22Rv1 (cell line): Measurements from ENCODE around the gene C14orf180.

Source experiments
- ZFX ChIP-seq: fragments of 450-650 bp; IDR thresholded peaks from 2 replicates; pipeline ENCODE4 v1.6.1; 2017; ENCODE audit warnings: antibody characterized with exemption, borderline replicate concordance
- TF ChIP-seq, protein P1 (sequence below): fragments of 450-650 bp; IDR thresholded peaks from 2 replicates; pipeline ENCODE4 v1.5.1; 2017; ENCODE audit warnings: mild to moderate bottlenecking

DNA sequence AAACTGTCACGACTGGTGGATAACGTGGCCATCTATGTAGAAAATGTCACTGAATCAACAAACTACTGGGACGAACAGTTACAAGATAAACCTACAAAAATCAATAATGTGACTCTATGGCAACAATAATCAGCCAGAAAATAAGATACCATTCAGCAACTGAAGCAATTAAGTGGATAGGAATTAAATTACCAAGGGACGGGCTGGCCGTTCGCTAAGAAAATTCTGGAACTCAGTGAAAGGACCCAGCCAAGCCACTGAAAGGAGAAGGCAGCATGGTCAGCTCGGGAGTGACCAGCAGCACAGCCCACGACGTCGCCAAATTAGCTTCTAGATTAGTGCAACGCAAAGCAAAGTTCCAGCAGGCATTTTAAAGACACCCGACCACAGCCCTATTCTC, 58.6 kb downstream of the C14orf180 start:
- TF ChIP-seq, protein P1, sequence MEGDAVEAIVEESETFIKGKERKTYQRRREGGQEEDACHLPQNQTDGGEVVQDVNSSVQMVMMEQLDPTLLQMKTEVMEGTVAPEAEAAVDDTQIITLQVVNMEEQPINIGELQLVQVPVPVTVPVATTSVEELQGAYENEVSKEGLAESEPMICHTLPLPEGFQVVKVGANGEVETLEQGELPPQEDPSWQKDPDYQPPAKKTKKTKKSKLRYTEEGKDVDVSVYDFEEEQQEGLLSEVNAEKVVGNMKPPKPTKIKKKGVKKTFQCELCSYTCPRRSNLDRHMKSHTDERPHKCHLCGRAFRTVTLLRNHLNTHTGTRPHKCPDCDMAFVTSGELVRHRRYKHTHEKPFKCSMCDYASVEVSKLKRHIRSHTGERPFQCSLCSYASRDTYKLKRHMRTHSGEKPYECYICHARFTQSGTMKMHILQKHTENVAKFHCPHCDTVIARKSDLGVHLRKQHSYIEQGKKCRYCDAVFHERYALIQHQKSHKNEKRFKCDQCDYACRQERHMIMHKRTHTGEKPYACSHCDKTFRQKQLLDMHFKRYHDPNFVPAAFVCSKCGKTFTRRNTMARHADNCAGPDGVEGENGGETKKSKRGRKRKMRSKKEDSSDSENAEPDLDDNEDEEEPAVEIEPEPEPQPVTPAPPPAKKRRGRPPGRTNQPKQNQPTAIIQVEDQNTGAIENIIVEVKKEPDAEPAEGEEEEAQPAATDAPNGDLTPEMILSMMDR: no peak
- no peak for TF ChIP-seq ZFX
